Panc1 (cell line): ENCODE data around the gene PBX1.

Source experiments
- CTCF ChIP-seq: fragments of 450-650 bp; IDR thresholded peaks from 2 replicates; pipeline ENCODE4 v1.5.1; 2017; ENCODE audit warnings: mild to moderate bottlenecking
- POLR2AphosphoS5 ChIP-seq: IDR thresholded peaks from 2 replicates; pipeline ENCODE4 v1.6.1; 2012; ENCODE audit warnings: mild to moderate bottlenecking, low read depth, low read length, moderate library complexity
- SIN3A ChIP-seq: IDR thresholded peaks from 2 replicates; pipeline ENCODE4 v1.6.1; 2012; ENCODE audit warnings: low read depth, mild to moderate bottlenecking, low read length, moderate library complexity, borderline replicate concordance; ENCODE audit not compliant: insufficient read depth
- TCF7L2 ChIP-seq: IDR thresholded peaks from 2 replicates; pipeline ENCODE4 v1.6.1; 2011; ENCODE audit warnings: mild to moderate bottlenecking, low read depth, low read length, inconsistent platforms

- TF ChIP-seq CTCF (no peak), TCF7L2 (no peak), POLR2AphosphoS5 (no peak), SIN3A (no peak)
Measured at GRCh38 chr1:164518692-164519332, 40.2 kb upstream of the PBX1 start.
